UCSD-AML1 (cell line): ENCODE results near the gene SEMA7A.
A peak's percentile ranks its signal among the peaks of the same experiment; 100 is the strongest.

Experiments used
- DNase-seq: peaks from one replicate; lab custom pipeline; 2025; ENCODE audit not compliant: unreplicated experiment; lab: John Stamatoyannopoulos, UW

Gene SEMA7A

GRCh38 chr15:74453925-74454763, 20.4 kb upstream of the SEMA7A start:
- DNase-seq = no peak

- DNase-seq = no peak
Observed at GRCh38 chr15:74451861-74452835, 18.4 kb upstream of the SEMA7A start.

GRCh38 chr15:74451322-74451721, 17.6 kb upstream of the SEMA7A start:
- DNase-seq = no peak

GRCh38 chr15:74449643-74450205, 16.0 kb upstream of the SEMA7A start:
- DNase-seq = no peak

GRCh38 chr15:74449095-74449494, 15.3 kb upstream of the SEMA7A start:
- DNase-seq = no peak

GRCh38 chr15:74445816-74446763, 12.3 kb upstream of the SEMA7A start:
- DNase-seq = no peak

GRCh38 chr15:74444106-74445062, 10.6 kb upstream of the SEMA7A start:
- DNase-seq = no peak

- DNase-seq = no peak
Observed at GRCh38 chr15:74443100-74443909, 9.5 kb upstream of the SEMA7A start.

GRCh38 chr15:74442604-74443003, 8.8 kb upstream of the SEMA7A start:
- no peak for DNase-seq

GRCh38 chr15:74442063-74442462, 8.3 kb upstream of the SEMA7A start:
- DNase-seq = no peak

- DNase-seq = no peak
Observed at GRCh38 chr15:74441248-74441941, 7.6 kb upstream of the SEMA7A start.

- peak; percentile 78 for DNase-seq
Observed at GRCh38 chr15:74438721-74439316, 5.1 kb upstream of the SEMA7A start.

GRCh38 chr15:74438206-74438605, 4.4 kb upstream of the SEMA7A start:
- DNase-seq = no peak

- no peak for DNase-seq
Observed at GRCh38 chr15:74434263-74435136, 742 bp upstream of the SEMA7A start.

- DNase-seq = no peak
Observed at GRCh38 chr15:74432968-74433591, 678 bp downstream of the SEMA7A start.
